C4-2B (cell line): Measurements from ENCODE around the gene KIF11.
"Not testable (repeated sequence)": the region's sequence is repeated elsewhere in the genome, so short reads cannot be mapped to it uniquely, and the experiment has no call there.

Experiments
- CTCF ChIP-seq: fragments of 450-650 bp; conservative IDR thresholded peaks from 2 replicates; pipeline ENCODE4 v1.5.1; 2017; ENCODE audit warnings: mild to moderate bottlenecking
- ZFX ChIP-seq: fragments of 450-650 bp; IDR thresholded peaks from 2 replicates; pipeline ENCODE4 v1.6.1; 2017

DNA sequence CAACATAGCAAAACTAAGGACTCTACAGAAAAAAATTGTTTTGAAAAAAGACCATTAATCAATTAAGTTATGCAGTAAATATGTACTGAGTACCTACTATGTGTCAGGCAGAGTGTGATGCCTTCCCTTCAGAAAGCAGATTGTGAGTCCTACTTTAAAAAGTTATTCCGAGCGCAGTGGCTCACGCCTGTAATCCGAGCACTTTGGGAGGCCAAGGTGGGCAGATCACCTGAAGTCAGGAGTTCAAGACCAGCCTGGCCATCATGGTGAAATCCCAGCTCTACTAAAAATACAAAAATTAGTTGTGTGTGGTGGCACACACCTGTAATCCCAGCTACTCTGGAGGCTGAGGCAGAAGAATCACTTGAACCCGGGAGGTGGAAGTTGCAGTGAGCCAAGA, 23.3 kb upstream of the KIF11 start:
- TF ChIP-seq CTCF, ZFX: not testable (repeated sequence)
